GM19463 (cell line): ENCODE measurements around the gene RSRC2.
"Not testable (repeated sequence)": the region's sequence is repeated elsewhere in the genome, so short reads cannot be mapped to it uniquely, and the experiment has no call there.

Source experiments
- ATAC-seq: cut with Tn5 transposase; IDR thresholded peaks from one replicate; pipeline ENCODE4 v1.9.1; 2021; ENCODE audit warnings: mild to moderate bottlenecking, moderate library complexity; ENCODE audit not compliant: unreplicated experiment

The RSRC2 gene

GRCh38 chr12:122526683-122527477 is at the start of gene RSRC2, which contains the start of gene KNTC1:
Gene RSRC2, minus strand, starts transcription at chr12:122526936. Its CDS starts 83 bp downstream, at chr12:122526853.
Gene KNTC1, plus strand, starts transcription at chr12:122527249. Its CDS starts 2,815 bp downstream, at chr12:122530064.
- ATAC-seq, result peak; percentile 86

- no peak for ATAC-seq
These were observed 45.1 kb upstream of the RSRC2 start for GRCh38 chr12:122571821-122572220.

GRCh38 chr12:122570006-122570405 is 43.3 kb upstream of the RSRC2 start:
- not testable (repeated sequence) for ATAC-seq

GRCh38 chr12:122569288-122569687 is 42.6 kb upstream of the RSRC2 start:
- no peak for ATAC-seq

GRCh38 chr12:122566816-122567215 is 40.1 kb upstream of the RSRC2 start:
- not testable (repeated sequence) for ATAC-seq

- ATAC-seq, result no peak
These were observed 36.6 kb upstream of the RSRC2 start for GRCh38 chr12:122563361-122563760.

GRCh38 chr12:122560138-122560537 is 33.4 kb upstream of the RSRC2 start:
- ATAC-seq, result no peak

- ATAC-seq, result no peak
These were observed 32.3 kb upstream of the RSRC2 start for GRCh38 chr12:122558745-122559641.

GRCh38 chr12:122547330-122547729 is 20.6 kb upstream of the RSRC2 start:
- no peak for ATAC-seq

- no peak for ATAC-seq
These were observed 19.1 kb upstream of the RSRC2 start for GRCh38 chr12:122545855-122546254.

GRCh38 chr12:122544537-122544936 is 17.8 kb upstream of the RSRC2 start:
- no peak for ATAC-seq

GRCh38 chr12:122538496-122538895 is 11.8 kb upstream of the RSRC2 start:
- ATAC-seq, result no peak

GRCh38 chr12:122537021-122537420 is 10.3 kb upstream of the RSRC2 start:
- ATAC-seq, result no peak

- no peak for ATAC-seq
These were observed 7.1 kb upstream of the RSRC2 start for GRCh38 chr12:122533856-122534255.

GRCh38 chr12:122528992-122529391 is 2.3 kb upstream of the RSRC2 start:
- no peak for ATAC-seq

GRCh38 chr12:122528582-122528981 is 1.8 kb upstream of the RSRC2 start:
- ATAC-seq, result no peak

- ATAC-seq, result no peak
These were observed 775 bp upstream of the RSRC2 start for GRCh38 chr12:122527478-122527944.

GRCh38 chr12:122523846-122524718 is 2.7 kb downstream of the RSRC2 start:
- no peak for ATAC-seq

- no peak for ATAC-seq
These were observed 3.5 kb downstream of the RSRC2 start for GRCh38 chr12:122523280-122523679.

GRCh38 chr12:122520676-122521075 is 6.1 kb downstream of the RSRC2 start:
- no peak for ATAC-seq

GRCh38 chr12:122519418-122519817 is 7.3 kb downstream of the RSRC2 start:
- no peak for ATAC-seq
